HepG2 (cell line): ENCODE results near the gene IGFALS. TPM values are rescaled to one million over a fixed set of nuclear protein-coding genes. Genes with fewer than 3 reads are reported as not detected.

ENCODE experiments used
- CEBPG ChIP-seq: IDR thresholded peaks from 2 replicates; pipeline ENCODE4 v1.6.1; 2016
- DMAP1 ChIP-seq: IDR thresholded peaks from 2 replicates; pipeline ENCODE4 v1.6.1; 2016
- GABPA ChIP-seq, 2 experiments: IDR thresholded peaks; 2 replicates each; pipeline ENCODE4 v1.6.1; 2011 to 2016; ENCODE audit warnings: low read depth in 2 of 2, low read length in 1 of 2, missing biosample characterization in 1 of 2, missing genetic modification characterization in 1 of 2
- GATA4 ChIP-seq: sonication (generic); IDR thresholded peaks from 2 replicates; pipeline ENCODE4 v1.6.1; 2016; ENCODE audit warnings: antibody characterized with exemption, low read depth, borderline replicate concordance
- IRF1 ChIP-seq: sonication (generic); formaldehyde crosslinking; IDR thresholded peaks from 2 replicates; pipeline ENCODE4 v1.4.0; 2020; ENCODE audit warnings: low read depth, mild to moderate bottlenecking, missing genetic modification reagents
- NCOR1 ChIP-seq: fragments of 200-600 bp; sonication (generic); IDR thresholded peaks from 2 replicates; pipeline ENCODE4 v1.7.0; 2017; ENCODE audit warnings: antibody characterized with exemption, low read length, borderline replicate concordance
- NR2F2 ChIP-seq: IDR thresholded peaks from 2 replicates; pipeline ENCODE4 v1.6.1; 2012; ENCODE audit warnings: low read depth, inconsistent platforms, borderline replicate concordance
- PRPF4 ChIP-seq: fragments of 200-400 bp; formaldehyde crosslinking; IDR thresholded peaks from 2 replicates; pipeline ENCODE4 v1.6.1; 2016; ENCODE audit warnings: low read length, low read depth; ENCODE audit not compliant: poor library complexity, severe bottlenecking
- SOX13 ChIP-seq, 3 experiments: fragments of 450-650 bp in 1 of 3; sonication (generic) in 1 of 3; formaldehyde crosslinking in 1 of 3; IDR thresholded peaks in 2 of 3; conservative IDR thresholded peaks in 1 of 3; 2 replicates each; pipeline versions ENCODE4 v1.5.0 to v1.6.1; 2016 to 2020; ENCODE audit warnings: antibody characterized with exemption in 1 of 3, mild to moderate bottlenecking in 1 of 3, missing compliant biosample characterization in 1 of 3, missing genetic modification reagents in 1 of 3, moderate library complexity in 1 of 3
- SP2 ChIP-seq: sonication (generic); formaldehyde crosslinking; IDR thresholded peaks from 2 replicates; pipeline ENCODE4 v1.5.1; 2020; ENCODE audit warnings: mild to moderate bottlenecking, missing genetic modification reagents
- TFAP4 ChIP-seq: sonication (generic); IDR thresholded peaks from 2 replicates; pipeline ENCODE4 v1.6.1; 2016; ENCODE audit warnings: low read depth, borderline replicate concordance
- ZBTB40 ChIP-seq, 2 experiments: fragments of 450-650 bp in 1 of 2; sonication (generic) in 1 of 2; formaldehyde crosslinking in 1 of 2; IDR thresholded peaks; 2 replicates each; pipeline versions ENCODE4 v1.6.1 to v1.8.0; 2016 to 2022; ENCODE audit warnings: antibody characterized with exemption in 1 of 2, mild to moderate bottlenecking in 1 of 2, missing genetic modification reagents in 1 of 2
- ZNF570 ChIP-seq: sonication (generic); formaldehyde crosslinking; IDR thresholded peaks from 2 replicates; pipeline ENCODE4 v1.4.0; 2020; ENCODE audit warnings: mild to moderate bottlenecking, missing genetic modification reagents, borderline replicate concordance
- ZNF660 ChIP-seq: sonication (generic); formaldehyde crosslinking; IDR thresholded peaks from 2 replicates; pipeline ENCODE4 v1.5.1; 2020; ENCODE audit warnings: mild to moderate bottlenecking, low read depth, missing genetic modification reagents, borderline replicate concordance
- ZNF7 ChIP-seq: IDR thresholded peaks from 2 replicates; pipeline ENCODE4 v1.6.1; 2016; ENCODE audit warnings: missing biosample characterization, missing genetic modification reagents
- ZSCAN22 ChIP-seq: sonication (generic); formaldehyde crosslinking; IDR thresholded peaks from 2 replicates; pipeline ENCODE4 v1.4.0; 2020; ENCODE audit warnings: mild to moderate bottlenecking, missing genetic modification reagents
- polyA plus RNA-seq, 8 experiments: library from polyadenylated mRNA; depleted of rRNA in 3 of 8; stranded (reverse) in 7 of 8; unstranded in 1 of 8; fragments of >200 nt; fragmentation: Illumina TruSeq in 4 of 8; extraction: Trizol in 4 of 8; gene quantifications; 2 replicates each; pipeline versions ENCODE4 v1.2.1 to v1.2.3, GENCODE V29; 2011 to 2016; ENCODE audit warnings: low read depth in 4 of 8, missing spikeins in 1 of 8, mixed read lengths in 1 of 8; ENCODE audit not compliant: insufficient read depth in 1 of 8
- total RNA-seq, 5 experiments: library from RNA; depleted of rRNA; stranded (reverse); fragments of >200 nt; fragmentation: Illumina TruSeq; extraction: Trizol; gene quantifications; 2 replicates each; pipeline ENCODE4 v1.2.3, GENCODE V29; 2016; ENCODE audit warnings: low read depth in 1 of 5

Gene IGFALS
- total and polyA plus RNA-seq, 2 of the 13 experiments (the other 11 are each of a cell fraction or from before 2014, with no cell fraction given): 0.34 to 2.4 TPM

- no peak for TF ChIP-seq SOX13 (IDR thresholded peaks at IDR 0.05)
- TF ChIP-seq SOX13 (CRISPR knock-in tag; conservative IDR thresholded peaks at IDR 0.05 in 1 of 2, IDR thresholded peaks at IDR 0.05 in 1 of 2): peak in 1 of 2 experiments; percentile 61; a peak in 2 of 4 replicates
- TF ChIP-seq NR2F2: peak; percentile 60; the same call in 1 of the 2 replicates
- no peak for TF ChIP-seq ZNF7 (CRISPR knock-in tag)
- TF ChIP-seq DMAP1 (CRISPR knock-in tag): no peak; the same call in 1 of the 2 replicates
- TF ChIP-seq GATA4: no peak
- TF ChIP-seq ZNF570 (CRISPR knock-in tag): no peak
- TF ChIP-seq PRPF4: no peak
- TF ChIP-seq ZBTB40 (IDR thresholded peaks at IDR 0.05): no peak
- no peak; the same call in none of the 2 replicates for TF ChIP-seq ZBTB40 (CRISPR knock-in tag; IDR thresholded peaks at IDR 0.05)
- TF ChIP-seq GABPA (IDR thresholded peaks at IDR 0.05; ENCODE audit: low read depth, low read length): no peak
- no peak for TF ChIP-seq GABPA (CRISPR knock-in tag; IDR thresholded peaks at IDR 0.05; ENCODE audit: low read depth)
- 0 out of 2 replicates have a peak, but pooled peaks have one; percentile 31 for TF ChIP-seq CEBPG (CRISPR knock-in tag)
- no peak for TF ChIP-seq ZNF660
- peak; percentile 92 for TF ChIP-seq NCOR1
- no peak for TF ChIP-seq SP2 (CRISPR knock-in tag)
- TF ChIP-seq ZSCAN22 (CRISPR knock-in tag): no peak
- peak; percentile 51; the same call in 1 of the 2 replicates for TF ChIP-seq TFAP4
- 0 out of 2 replicates have a peak, but pooled peaks have one; percentile 29 for TF ChIP-seq IRF1
These were observed 31.9 kb upstream of the IGFALS start (continued) for GRCh38 chr16:1825381-1825863.
